ENCODE results near the gene CDH2.

CDH2 gene

GRCh38 chr18:28127763-28128658, 48.9 kb downstream of the CDH2 start:
- no peak for DNase-seq (ENCODE audit: low read depth in 2 of 2)

- DNase-seq (ENCODE audit: low read depth in 2 of 2), result no peak
These were observed 49.7 kb downstream of the CDH2 start for GRCh38 chr18:28127228-28127627.

- no peak for DNase-seq (ENCODE audit: low read depth in 2 of 2)
These were observed 50.2 kb downstream of the CDH2 start for GRCh38 chr18:28126768-28127167.

GRCh38 chr18:28125051-28125450, 51.9 kb downstream of the CDH2 start:
- DNase-seq (ENCODE audit: low read depth in 2 of 2), result no peak

GRCh38 chr18:28124131-28125029, 52.5 kb downstream of the CDH2 start:
- DNase-seq (ENCODE audit: low read depth in 2 of 2), result no peak

GRCh38 chr18:28123401-28124030, 53.4 kb downstream of the CDH2 start:
- DNase-seq (ENCODE audit: low read depth in 2 of 2), result no peak

- no peak for DNase-seq (ENCODE audit: low read depth in 2 of 2)
These were observed 56.0 kb downstream of the CDH2 start for GRCh38 chr18:28120828-28121515.

GRCh38 chr18:28116461-28116860, 60.5 kb downstream of the CDH2 start:
- no peak for DNase-seq (ENCODE audit: low read depth in 2 of 2)

- DNase-seq (ENCODE audit: low read depth in 2 of 2), result no peak
These were observed 61.8 kb downstream of the CDH2 start for GRCh38 chr18:28115149-28115550.

GRCh38 chr18:28114472-28114871, 62.5 kb downstream of the CDH2 start:
- no peak for DNase-seq (ENCODE audit: low read depth in 2 of 2)

- DNase-seq (ENCODE audit: low read depth in 2 of 2), result no peak
These were observed 63.5 kb downstream of the CDH2 start for GRCh38 chr18:28113271-28114029.

GRCh38 chr18:28112056-28112470, 64.9 kb downstream of the CDH2 start:
- no peak for DNase-seq (ENCODE audit: low read depth in 2 of 2)

- DNase-seq (ENCODE audit: low read depth in 2 of 2), result no peak
These were observed 66.0 kb downstream of the CDH2 start for GRCh38 chr18:28110924-28111323.

GRCh38 chr18:28109781-28110560, 67.0 kb downstream of the CDH2 start:
- DNase-seq (ENCODE audit: low read depth in 2 of 2), result no peak

GRCh38 chr18:28108814-28109213, 68.1 kb downstream of the CDH2 start:
- no peak for DNase-seq (ENCODE audit: low read depth in 2 of 2)

GRCh38 chr18:28108254-28108653, 68.7 kb downstream of the CDH2 start:
- no peak for DNase-seq (ENCODE audit: low read depth in 2 of 2)

GRCh38 chr18:28099237-28099636, 77.7 kb downstream of the CDH2 start:
- no peak for DNase-seq (ENCODE audit: low read depth in 2 of 2)

GRCh38 chr18:28095631-28096030, 81.3 kb downstream of the CDH2 start:
- no peak for DNase-seq (ENCODE audit: low read depth in 2 of 2)

- DNase-seq (ENCODE audit: low read depth in 2 of 2), result no peak
These were observed 81.9 kb downstream of the CDH2 start for GRCh38 chr18:28095041-28095440.

GRCh38 chr18:28091197-28091596, 85.7 kb downstream of the CDH2 start:
- DNase-seq (ENCODE audit: low read depth in 2 of 2), result no peak

All from stimulated activated CD8-positive, alpha-beta memory T cell treated with anti-CD3 and anti-CD28 coated beads, Interleukin-15, amount 100 ng/mL, for 4 hours (primary cell).